Endometrial microvascular endothelial cells (primary cell): ENCODE measurements around the gene SPTY2D1. TPM values are rescaled to one million over a fixed set of nuclear protein-coding genes. Genes with fewer than 3 reads are reported as not detected.

ENCODE experiments used
- in situ Hi-C: cut with HindIII; loops from 2 replicates; pipeline ENCODE4 v1.10.0; 2017; ENCODE audit warnings: low sequenced_read_pairs, low pct_unique_long_range_greater_than_20kb; ENCODE audit errors: inconsistent ontology term
- total RNA-seq: library from RNA; depleted of rRNA; stranded (reverse); fragments of >200 nt; gene quantifications from one replicate; pipeline ENCODE4 v1.2.3, GENCODE V29; 2015; ENCODE audit errors: inconsistent ontology term

SPTY2D1 gene
- total RNA-seq, 1 donor from 2014 or later, result 16.8 TPM

GRCh38 chr11:18575361-18575760 is 58.8 kb downstream of the SPTY2D1 start:
- in situ Hi-C loops, result no loop called here

GRCh38 chr11:18567081-18567480 is 67.1 kb downstream of the SPTY2D1 start:
- in situ Hi-C loops, result no loop called here

- in situ Hi-C loops, result no loop called here
These were observed 67.7 kb downstream of the SPTY2D1 start for GRCh38 chr11:18566406-18566805.

- in situ Hi-C loops, result no loop called here
These were observed 70.0 kb downstream of the SPTY2D1 start for GRCh38 chr11:18564149-18564548.

GRCh38 chr11:18563090-18563730 is 70.9 kb downstream of the SPTY2D1 start:
- in situ Hi-C loops, result no loop called here

Other genes starting within 250 kb of the SPTY2D1 start
- 1,100 TPM for gene LDHA, start 239.8 kb downstream of the SPTY2D1 start, total RNA-seq
- gene LDHC, start 222.0 kb downstream of the SPTY2D1 start, total RNA-seq, result not detected
- gene LDHAL6A, start 178.5 kb downstream of the SPTY2D1 start, total RNA-seq, result not detected
- gene TSG101, start 107.4 kb downstream of the SPTY2D1 start, total RNA-seq, result 81.1 TPM
- gene UEVLD, start 45.6 kb downstream of the SPTY2D1 start, total RNA-seq, result 26.8 TPM
- gene MISFA, start 34.6 kb downstream of the SPTY2D1 start, total RNA-seq, result 1.1 TPM
- 0.46 TPM for gene TMEM86A, start 64.4 kb upstream of the SPTY2D1 start, total RNA-seq
- gene IGSF22, start 91.8 kb upstream of the SPTY2D1 start, total RNA-seq, result 0.09 TPM
- not detected for gene PTPN5, start 157.5 kb upstream of the SPTY2D1 start, total RNA-seq